ENCODE results near the gene ATRAID. TPM values are rescaled to one million over a fixed set of nuclear protein-coding genes. Genes with fewer than 3 reads are reported as not detected.

ATRAID gene
- total and polyA plus RNA-seq, 4 donors: 44.9 to 77.5 (median 48.9) TPM

GRCh38 chr2:27225526-27225925 is 13.7 kb downstream of the ATRAID start:
- DNase-seq (ENCODE audit: low spot score): no peak
- H3K27me3 ChIP-seq (ENCODE audit: control insufficient read depth in 4 of 4, insufficient read depth in 4 of 4, low read length in 3 of 4): no peaks in the 10 kb centered on the region
- H3K36me3 ChIP-seq (ENCODE audit: control insufficient read depth in 4 of 4, insufficient read depth in 3 of 4, low read depth in 1 of 4, low read length in 3 of 4): peaks cover 20 to 70% (median 54%) of the 10 kb centered on the region in 4 donors
- TF ChIP-seq GABPA (IDR thresholded peaks at IDR 0.05 in 1 of 2, conservative IDR thresholded peaks at IDR 0.05 in 1 of 2): no peak
- TF ChIP-seq JUND (IDR thresholded peaks at IDR 0.05): no peak
- no peak for TF ChIP-seq REST (IDR thresholded peaks at IDR 0.05)
- TF ChIP-seq FOXA2 (IDR thresholded peaks at IDR 0.05): no peak
- no peak for TF ChIP-seq TAF1 (conservative IDR thresholded peaks at IDR 0.05)
- TF ChIP-seq NR2F2 (IDR thresholded peaks at IDR 0.05): no peak
- no peak for TF ChIP-seq EGR1 (IDR thresholded peaks at IDR 0.05; ENCODE audit: low read depth in 2 of 2)
- TF ChIP-seq FOXA1 (IDR thresholded peaks at IDR 0.05): no peak
- no peak for TF ChIP-seq HNF4A (conservative IDR thresholded peaks at IDR 0.05)
- TF ChIP-seq MAX (IDR thresholded peaks at IDR 0.05): no peak
- TF ChIP-seq RAD21 (IDR thresholded peaks at IDR 0.05): no peak
- no peak for TF ChIP-seq ZBTB33 (IDR thresholded peaks at IDR 0.05)
- TF ChIP-seq SP1 (IDR thresholded peaks at IDR 0.05): no peak
- no peak overlapping the region for H3K4me3 ChIP-seq (ENCODE audit: low read depth in 1 of 3, low read length in 3 of 3)
- no peak overlapping the region for H3K9ac ChIP-seq (ENCODE audit: low read depth in 1 of 2, low read length in 2 of 2)
- no peaks in the 10 kb centered on the region for H3K4me1 ChIP-seq (ENCODE audit: control insufficient read depth in 4 of 4, insufficient read depth in 4 of 4, low read length in 3 of 4)
- no peak overlapping the region for H3K27ac ChIP-seq (ENCODE audit: low read depth in 1 of 2, low read length in 2 of 2)
- WGBS: 96% methylated on average over 9 of the region's 9 CpGs
- H3K9me3 ChIP-seq (ENCODE audit: control insufficient read depth in 4 of 4, low read length in 3 of 4): no peaks in the 10 kb centered on the region

- no peak for TF ChIP-seq TAF1 (conservative IDR thresholded peaks at IDR 0.05)
- TF ChIP-seq REST (IDR thresholded peaks at IDR 0.05): no peak
- TF ChIP-seq HNF4A (conservative IDR thresholded peaks at IDR 0.05): no peak
- TF ChIP-seq FOXA1 (IDR thresholded peaks at IDR 0.05): no peak
- no peak for TF ChIP-seq NR2F2 (IDR thresholded peaks at IDR 0.05)
- TF ChIP-seq GABPA (IDR thresholded peaks at IDR 0.05 in 1 of 2, conservative IDR thresholded peaks at IDR 0.05 in 1 of 2): no peak
- no peak for TF ChIP-seq RAD21 (IDR thresholded peaks at IDR 0.05)
- no peak for TF ChIP-seq FOXA2 (IDR thresholded peaks at IDR 0.05)
- TF ChIP-seq EGR1 (IDR thresholded peaks at IDR 0.05; ENCODE audit: low read depth in 2 of 2): no peak
- no peak for TF ChIP-seq RXRA (IDR thresholded peaks at IDR 0.05)
- no peak for TF ChIP-seq JUND (IDR thresholded peaks at IDR 0.05)
- TF ChIP-seq ATF3 (IDR thresholded peaks at IDR 0.05): no peak
- WGBS: 91% methylated on average over 2 of the region's 2 CpGs
These were observed 15.7 kb downstream of the ATRAID start for GRCh38 chr2:27227501-27227900.

More at GRCh38 chr2:27227501-27227900, 15.7 kb downstream of the ATRAID start:
- no peak for DNase-seq (ENCODE audit: low spot score)
- no peaks in the 10 kb centered on the region for H3K9me3 ChIP-seq (ENCODE audit: control insufficient read depth in 4 of 4, low read length in 3 of 4)
- no peak overlapping the region for H3K9ac ChIP-seq (ENCODE audit: low read depth in 1 of 2, low read length in 2 of 2)
- no peaks in the 10 kb centered on the region for H3K4me1 ChIP-seq (ENCODE audit: control insufficient read depth in 4 of 4, insufficient read depth in 4 of 4, low read length in 3 of 4)
- H3K4me3 ChIP-seq (ENCODE audit: low read depth in 1 of 3, low read length in 3 of 3): no peak overlapping the region
- H3K27ac ChIP-seq (ENCODE audit: low read depth in 1 of 2, low read length in 2 of 2): no peak overlapping the region
- H3K27me3 ChIP-seq (ENCODE audit: control insufficient read depth in 4 of 4, insufficient read depth in 4 of 4, low read length in 3 of 4): no peaks in the 10 kb centered on the region
- H3K36me3 ChIP-seq (ENCODE audit: control insufficient read depth in 4 of 4, insufficient read depth in 3 of 4, low read depth in 1 of 4, low read length in 3 of 4): peaks cover 20 to 75% (median 61%) of the 10 kb centered on the region in 4 donors
